Measurements from ENCODE around the gene AP3B1.

The AP3B1 gene

GRCh38 chr5:78234804-78235203 lies 59.7 kb downstream of the AP3B1 start:
- H3K27me3 ChIP-seq (ENCODE audit: insufficient read depth, poor library complexity, severe bottlenecking), result no peaks in the 10 kb centered on the region
- TF ChIP-seq GABPA (IDR thresholded peaks at IDR 0.05; ENCODE audit: low read depth) (no peak), CTCF (IDR thresholded peaks at IDR 0.05; ENCODE audit: insufficient read depth, low read length) (no peak)
- no peak for DNase-seq (ENCODE audit: low read depth in 1 of 2, low spot score in 1 of 2)
- no peak overlapping the region for H3K27ac ChIP-seq (replicated peaks)
- H3K4me3 ChIP-seq (replicated peaks; ENCODE audit: insufficient read depth, low read length), result no peak overlapping the region

GRCh38 chr5:78232163-78232562 lies 62.3 kb downstream of the AP3B1 start:
- no peak for TF ChIP-seq POLR2AphosphoS5 (IDR thresholded peaks at IDR 0.05; ENCODE audit: low read depth)
- no peak for TF ChIP-seq SPI1 (IDR thresholded peaks at IDR 0.05; ENCODE audit: borderline replicate concordance, low read depth)
- no peak for TF ChIP-seq CTCF (IDR thresholded peaks at IDR 0.05; ENCODE audit: insufficient read depth, low read length)
- TF ChIP-seq GABPA (IDR thresholded peaks at IDR 0.05; ENCODE audit: low read depth), result no peak
- no peak for TF ChIP-seq REST (IDR thresholded peaks at IDR 0.05; ENCODE audit: insufficient replicate concordance, low read depth)
- no peak for DNase-seq (ENCODE audit: low read depth in 1 of 2, low spot score in 1 of 2)
- Histone ChIP-seq H3K4me3 (replicated peaks; ENCODE audit: insufficient read depth, low read length) (no peak overlapping the region), H3K27me3 (ENCODE audit: insufficient read depth, poor library complexity, severe bottlenecking) (no peaks in the 10 kb centered on the region), H3K27ac (replicated peaks) (no peak overlapping the region)

GRCh38 chr5:78224358-78224757 lies 70.1 kb downstream of the AP3B1 start:
- no peak for DNase-seq (ENCODE audit: low read depth in 1 of 2, low spot score in 1 of 2)
- Histone ChIP-seq H3K27me3 (ENCODE audit: insufficient read depth, poor library complexity, severe bottlenecking) (no peaks in the 10 kb centered on the region), H3K27ac (replicated peaks) (no peak overlapping the region), H3K4me3 (replicated peaks; ENCODE audit: insufficient read depth, low read length) (no peak overlapping the region)
- TF ChIP-seq POLR2AphosphoS5 (IDR thresholded peaks at IDR 0.05; ENCODE audit: low read depth) (no peak), REST (IDR thresholded peaks at IDR 0.05; ENCODE audit: insufficient replicate concordance, low read depth) (no peak), SPI1 (IDR thresholded peaks at IDR 0.05; ENCODE audit: borderline replicate concordance, low read depth) (no peak), GABPA (IDR thresholded peaks at IDR 0.05; ENCODE audit: low read depth) (no peak), CTCF (IDR thresholded peaks at IDR 0.05; ENCODE audit: insufficient read depth, low read length) (no peak)

- Histone ChIP-seq H3K27me3 (ENCODE audit: insufficient read depth, poor library complexity, severe bottlenecking) (no peaks in the 10 kb centered on the region), H3K27ac (replicated peaks) (no peak overlapping the region), H3K4me3 (replicated peaks; ENCODE audit: insufficient read depth, low read length) (no peak overlapping the region)
- peak in 1 of 2 experiments; percentile 5 for DNase-seq (ENCODE audit: low read depth in 1 of 2, low spot score in 1 of 2)
- TF ChIP-seq REST (IDR thresholded peaks at IDR 0.05; ENCODE audit: insufficient replicate concordance, low read depth) (no peak), POLR2AphosphoS5 (IDR thresholded peaks at IDR 0.05; ENCODE audit: low read depth) (no peak), CTCF (IDR thresholded peaks at IDR 0.05; ENCODE audit: insufficient read depth, low read length) (no peak), SPI1 (IDR thresholded peaks at IDR 0.05; ENCODE audit: borderline replicate concordance, low read depth) (no peak), GABPA (IDR thresholded peaks at IDR 0.05; ENCODE audit: low read depth) (no peak)
Measured at GRCh38 chr5:78221964-78222451, 72.5 kb downstream of the AP3B1 start.
